Measurements from ENCODE around the gene PRR20G.

DNA sequence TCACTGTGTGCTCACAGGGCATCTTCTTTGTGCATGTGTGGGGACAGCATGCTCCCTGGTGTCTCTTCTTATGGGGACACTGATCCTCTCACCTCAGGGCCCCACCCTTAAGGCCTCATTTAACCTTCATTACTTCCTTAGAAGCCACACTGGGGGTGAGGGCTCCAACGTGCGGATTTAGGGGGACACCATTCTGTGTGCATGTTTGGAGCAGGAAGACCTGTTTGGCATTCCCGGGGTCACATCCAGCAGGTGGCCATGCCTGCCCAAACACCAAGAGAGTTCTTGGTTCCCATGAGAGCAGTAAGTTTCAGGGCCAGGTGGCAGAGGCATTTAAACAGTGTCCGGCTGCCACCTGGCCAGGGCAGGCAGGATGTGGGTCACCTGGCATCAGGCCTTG is 24.8 kb downstream of the PRR20G start:
- TF ChIP-seq, protein P1, sequence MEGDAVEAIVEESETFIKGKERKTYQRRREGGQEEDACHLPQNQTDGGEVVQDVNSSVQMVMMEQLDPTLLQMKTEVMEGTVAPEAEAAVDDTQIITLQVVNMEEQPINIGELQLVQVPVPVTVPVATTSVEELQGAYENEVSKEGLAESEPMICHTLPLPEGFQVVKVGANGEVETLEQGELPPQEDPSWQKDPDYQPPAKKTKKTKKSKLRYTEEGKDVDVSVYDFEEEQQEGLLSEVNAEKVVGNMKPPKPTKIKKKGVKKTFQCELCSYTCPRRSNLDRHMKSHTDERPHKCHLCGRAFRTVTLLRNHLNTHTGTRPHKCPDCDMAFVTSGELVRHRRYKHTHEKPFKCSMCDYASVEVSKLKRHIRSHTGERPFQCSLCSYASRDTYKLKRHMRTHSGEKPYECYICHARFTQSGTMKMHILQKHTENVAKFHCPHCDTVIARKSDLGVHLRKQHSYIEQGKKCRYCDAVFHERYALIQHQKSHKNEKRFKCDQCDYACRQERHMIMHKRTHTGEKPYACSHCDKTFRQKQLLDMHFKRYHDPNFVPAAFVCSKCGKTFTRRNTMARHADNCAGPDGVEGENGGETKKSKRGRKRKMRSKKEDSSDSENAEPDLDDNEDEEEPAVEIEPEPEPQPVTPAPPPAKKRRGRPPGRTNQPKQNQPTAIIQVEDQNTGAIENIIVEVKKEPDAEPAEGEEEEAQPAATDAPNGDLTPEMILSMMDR (IDR thresholded peaks at IDR 0.05), result no peak
- TF ChIP-seq EZH2 (IDR thresholded peaks at IDR 0.05; ENCODE audit: borderline replicate concordance, insufficient read depth, low read depth, low read length, poor library complexity, severe bottlenecking), result no peak

Data from B cell (primary cell).